ENCODE data around the gene PRKCA.

DNA sequence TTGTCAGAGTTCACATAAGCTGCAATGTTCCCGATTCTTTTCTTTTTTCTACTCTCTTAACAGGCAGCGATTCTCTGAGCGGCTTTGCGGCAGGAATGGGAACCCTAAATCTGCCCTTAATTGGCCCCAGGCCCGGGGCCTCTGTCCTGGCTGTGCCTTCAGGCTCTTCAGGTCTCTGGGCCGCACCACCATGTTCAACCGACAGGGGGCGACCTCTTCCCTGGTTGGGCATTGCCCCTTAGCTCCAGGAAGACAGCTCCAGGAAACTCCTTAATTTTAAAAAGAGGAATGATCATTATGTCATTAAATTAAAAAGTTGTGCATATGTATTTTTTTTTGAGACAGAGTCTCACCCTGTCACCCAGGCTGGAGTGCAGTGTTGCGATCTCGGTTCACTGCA, 552.8 kb downstream of the PRKCA start:
- TF ChIP-seq, protein P1, sequence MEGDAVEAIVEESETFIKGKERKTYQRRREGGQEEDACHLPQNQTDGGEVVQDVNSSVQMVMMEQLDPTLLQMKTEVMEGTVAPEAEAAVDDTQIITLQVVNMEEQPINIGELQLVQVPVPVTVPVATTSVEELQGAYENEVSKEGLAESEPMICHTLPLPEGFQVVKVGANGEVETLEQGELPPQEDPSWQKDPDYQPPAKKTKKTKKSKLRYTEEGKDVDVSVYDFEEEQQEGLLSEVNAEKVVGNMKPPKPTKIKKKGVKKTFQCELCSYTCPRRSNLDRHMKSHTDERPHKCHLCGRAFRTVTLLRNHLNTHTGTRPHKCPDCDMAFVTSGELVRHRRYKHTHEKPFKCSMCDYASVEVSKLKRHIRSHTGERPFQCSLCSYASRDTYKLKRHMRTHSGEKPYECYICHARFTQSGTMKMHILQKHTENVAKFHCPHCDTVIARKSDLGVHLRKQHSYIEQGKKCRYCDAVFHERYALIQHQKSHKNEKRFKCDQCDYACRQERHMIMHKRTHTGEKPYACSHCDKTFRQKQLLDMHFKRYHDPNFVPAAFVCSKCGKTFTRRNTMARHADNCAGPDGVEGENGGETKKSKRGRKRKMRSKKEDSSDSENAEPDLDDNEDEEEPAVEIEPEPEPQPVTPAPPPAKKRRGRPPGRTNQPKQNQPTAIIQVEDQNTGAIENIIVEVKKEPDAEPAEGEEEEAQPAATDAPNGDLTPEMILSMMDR (IDR thresholded peaks at IDR 0.05) = no peak
- TF ChIP-seq POLR2A (IDR thresholded peaks at IDR 0.05) = no peak

Data from vagina (tissue), 2 donors.